Right atrium auricular region (tissue), 2 donors: Measurements from ENCODE around the gene KIRREL1. TPM values are rescaled to one million over a fixed set of nuclear protein-coding genes. Genes with fewer than 3 reads are reported as not detected.

Source experiments
- DNase-seq: peaks from one replicate; pipeline ENCODE4 v3.0.0-alpha.2; 2019; ENCODE audit warnings: low spot score
- H3K27ac ChIP-seq, 2 donors: fragments of 200-600 bp; sonication (generic); 1 replicate in 1 of 2; 2 replicates in 1 of 2; pipeline ENCODE4 v1.5.1; 2016 to 2019
- H3K27me3 ChIP-seq, 2 donors: fragments of 200-600 bp; sonication (generic); one replicate each; pipeline versions ENCODE4 v1.5.1 to v1.6.0; 2017 to 2019
- H3K36me3 ChIP-seq: fragments of 200-600 bp; sonication (generic); one replicate; pipeline ENCODE4 v1.5.1; 2016
- H3K4me1 ChIP-seq, 2 donors: fragments of 200-600 bp; sonication (generic); one replicate each; pipeline versions ENCODE4 v1.5.1 to v1.6.0; 2017 to 2019
- H3K4me3 ChIP-seq, 2 donors: fragments of 200-600 bp; sonication (generic); 1 replicate in 1 of 2; 2 replicates in 1 of 2; pipeline ENCODE4 v1.5.1; 2017 to 2019; ENCODE audit warnings: mild to moderate bottlenecking in 1 of 2, moderate library complexity in 1 of 2
- H3K9me3 ChIP-seq, 2 donors: fragments of 200-600 bp; sonication (generic); one replicate each; pipeline ENCODE4 v1.5.1; 2019
- CTCF ChIP-seq, 2 donors: fragments of 200-600 bp; sonication (generic); IDR thresholded peaks; one replicate each; pipeline ENCODE4 v1.5.1; 2019; ENCODE audit warnings: antibody characterized with exemption in 2 of 2
- total RNA-seq, 2 donors: library from RNA; depleted of rRNA; stranded (reverse); fragments of >200 nt; gene quantifications; one replicate each; pipeline ENCODE4 v1.1.0, GENCODE V29; 2016

KIRREL1 gene
- total RNA-seq, 2 donors from 2014 or later = 12.3 to 21.9 TPM

GRCh38 chr1:157984469-157984868, 9.0 kb upstream of the KIRREL1 start:
- no peak overlapping the region for H3K4me3 ChIP-seq
- no peak for DNase-seq
- H3K27ac ChIP-seq = no peak overlapping the region
- no peaks in the 10 kb centered on the region for H3K36me3 ChIP-seq
- H3K4me1 ChIP-seq = no peaks in the 10 kb centered on the region
- H3K27me3 ChIP-seq = no peaks in the 10 kb centered on the region
- no peaks in the 10 kb centered on the region for H3K9me3 ChIP-seq
- no peak for TF ChIP-seq CTCF (IDR thresholded peaks at IDR 0.05)

DNA sequence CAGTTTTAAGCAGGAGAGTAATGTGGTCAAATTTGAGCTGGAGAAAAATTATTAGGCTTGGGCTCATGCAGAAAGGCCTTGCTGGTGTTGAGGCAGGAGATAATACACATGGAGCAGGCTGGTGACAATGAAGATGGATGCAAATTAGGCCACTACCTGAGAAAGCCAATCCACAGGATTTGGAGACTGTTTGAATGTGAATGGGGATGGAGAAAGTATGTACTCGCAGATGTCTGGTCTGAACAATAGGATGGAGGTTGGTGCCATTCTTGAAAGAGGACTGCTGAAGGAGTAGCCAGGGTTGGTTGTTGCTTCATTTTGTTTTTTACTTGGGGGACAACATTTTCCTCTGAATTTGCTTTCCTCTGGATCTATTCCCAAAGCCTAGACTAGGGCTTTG, 8.0 kb upstream of the KIRREL1 start:
- Histone ChIP-seq H3K4me1 (no peaks in the 10 kb centered on the region), H3K4me3 (no peak overlapping the region), H3K27me3 (no peaks in the 10 kb centered on the region), H3K9me3 (no peaks in the 10 kb centered on the region), H3K36me3 (no peaks in the 10 kb centered on the region), H3K27ac (no peak overlapping the region)
- TF ChIP-seq CTCF (IDR thresholded peaks at IDR 0.05) = no peak
- no peak for DNase-seq

DNA sequence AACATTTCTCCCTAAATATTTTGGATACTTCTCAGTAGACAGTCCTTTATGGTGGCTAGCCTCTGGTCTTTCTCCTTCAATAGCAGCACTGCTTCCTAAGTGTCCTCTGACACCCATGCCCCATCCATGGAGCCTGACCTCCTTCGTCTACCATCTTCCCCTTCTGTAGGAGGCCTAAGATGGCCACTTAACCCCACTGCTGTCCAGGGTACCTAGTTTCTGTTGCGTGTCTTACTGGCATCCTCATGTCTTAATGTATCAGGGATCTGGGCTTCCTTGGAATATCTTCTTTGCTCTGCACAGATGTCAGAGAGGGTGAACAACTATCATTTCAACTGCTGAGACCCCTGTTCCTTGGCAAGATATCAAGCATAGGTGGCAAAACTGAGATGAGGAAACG, 5.4 kb upstream of the KIRREL1 start:
- Histone ChIP-seq H3K4me3 (no peak overlapping the region), H3K27ac (no peak overlapping the region), H3K4me1 (peaks cover 0 to 10% of the 10 kb centered on the region in 2 donors), H3K9me3 (no peaks in the 10 kb centered on the region), H3K36me3 (no peaks in the 10 kb centered on the region), H3K27me3 (no peaks in the 10 kb centered on the region)
- TF ChIP-seq CTCF (IDR thresholded peaks at IDR 0.05) = no peak
- DNase-seq = no peak

DNA sequence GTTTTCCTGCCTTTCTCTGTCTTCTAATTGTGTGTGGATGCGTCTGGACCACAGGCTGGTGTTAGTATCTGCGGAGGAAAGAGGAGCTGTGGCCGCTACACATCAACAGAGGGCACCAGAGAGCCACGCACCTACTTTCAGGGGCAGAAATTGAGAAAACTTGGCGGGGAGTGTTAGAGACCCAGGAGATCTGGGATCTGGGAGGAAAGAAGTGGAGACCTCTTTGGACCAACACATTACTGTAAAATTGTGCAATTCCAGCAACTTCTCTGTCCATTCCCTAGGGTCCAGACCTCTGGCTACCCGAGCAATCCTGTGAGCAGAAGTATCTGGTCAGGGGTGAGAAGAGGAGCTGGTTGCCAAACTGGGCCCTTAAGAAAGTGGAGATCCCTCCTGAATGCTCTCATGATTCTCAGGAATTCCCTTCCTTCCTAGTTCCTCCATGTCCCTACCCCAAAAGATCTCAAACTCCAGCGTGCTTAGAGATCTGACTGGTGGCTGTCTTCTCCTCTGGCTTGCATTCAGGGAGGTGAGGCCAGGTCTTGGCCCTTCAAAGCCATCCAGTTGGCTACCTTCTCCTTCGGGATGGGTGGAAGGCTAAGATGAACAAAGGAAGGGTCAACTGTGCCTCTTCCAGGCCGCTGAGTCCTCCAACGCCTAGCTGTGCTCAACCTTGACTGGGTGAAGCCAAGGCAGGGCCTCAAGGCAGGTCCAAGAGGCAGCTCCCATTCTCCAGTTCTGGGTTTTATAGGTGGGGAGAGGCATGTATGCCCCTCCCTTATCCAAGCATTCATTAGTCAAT, 1.2 kb upstream of the KIRREL1 start:
- Histone ChIP-seq H3K27me3 (no peaks in the 10 kb centered on the region), H3K4me1 (peaks cover 0 to 37% of the 10 kb centered on the region in 2 donors), H3K36me3 (no peaks in the 10 kb centered on the region), H3K27ac (peak overlapping the region; percentile 67 to 87), H3K9me3 (no peaks in the 10 kb centered on the region), H3K4me3 (no peak overlapping the region)
- peak; percentile 83 for DNase-seq
- peak; percentile 93 to 97 for TF ChIP-seq CTCF (IDR thresholded peaks at IDR 0.05)

GRCh38 chr1:157992833-157993146, 655 bp upstream of the KIRREL1 start:
- H3K27ac ChIP-seq = peak overlapping the region; percentile 67 to 87
- TF ChIP-seq CTCF (IDR thresholded peaks at IDR 0.05) = no peak
- no peaks in the 10 kb centered on the region for H3K27me3 ChIP-seq
- no peaks in the 10 kb centered on the region for H3K36me3 ChIP-seq
- H3K9me3 ChIP-seq = no peaks in the 10 kb centered on the region
- no peak for DNase-seq
- peaks cover 0 to 38% of the 10 kb centered on the region in 2 donors for H3K4me1 ChIP-seq
- peak overlapping the region; percentile 54 to 88 for H3K4me3 ChIP-seq
